Esophagus squamous epithelium (tissue), 4 donors: Measurements from ENCODE around the gene SCLY.

ENCODE experiments used
- POLR2A ChIP-seq, 4 donors: fragments of 450-650 bp; IDR thresholded peaks; one replicate each; pipeline ENCODE4 v1.6.1; 2017; ENCODE audit warnings: antibody characterized with exemption in 4 of 4, mild to moderate bottlenecking in 4 of 4, moderate library complexity in 3 of 4
- TF ChIP-seq, protein P1 (sequence below), 6 experiments: fragments of 450-650 bp in 4 of 6; fragments of 200-600 bp in 2 of 6; sonication (generic) in 2 of 6; IDR thresholded peaks; one replicate each; pipeline ENCODE4 v1.5.1; 2016 to 2019; ENCODE audit warnings: antibody characterized with exemption in 6 of 6, mild to moderate bottlenecking in 4 of 6, moderate library complexity in 4 of 6

DNA sequence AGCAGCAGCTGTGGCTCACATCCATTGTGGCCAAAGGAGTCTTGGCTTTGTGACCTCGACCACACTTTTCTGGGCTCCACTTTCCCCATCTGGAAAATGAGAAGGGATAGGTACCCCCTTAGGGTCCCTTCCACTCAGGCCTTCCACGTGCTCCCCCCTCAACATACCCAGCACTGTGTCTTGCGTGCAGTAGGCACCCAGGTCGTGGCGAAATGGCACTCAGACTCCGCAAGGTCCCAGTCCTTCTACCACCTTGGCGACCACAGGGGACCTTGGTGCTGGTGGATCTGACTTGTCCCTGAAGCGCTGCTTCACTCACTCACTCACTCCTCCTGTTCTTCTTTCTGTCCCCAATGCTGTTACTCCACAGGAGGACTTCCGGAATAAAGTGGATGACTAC, 19.9 kb upstream of the SCLY start:
- TF ChIP-seq, protein P1, sequence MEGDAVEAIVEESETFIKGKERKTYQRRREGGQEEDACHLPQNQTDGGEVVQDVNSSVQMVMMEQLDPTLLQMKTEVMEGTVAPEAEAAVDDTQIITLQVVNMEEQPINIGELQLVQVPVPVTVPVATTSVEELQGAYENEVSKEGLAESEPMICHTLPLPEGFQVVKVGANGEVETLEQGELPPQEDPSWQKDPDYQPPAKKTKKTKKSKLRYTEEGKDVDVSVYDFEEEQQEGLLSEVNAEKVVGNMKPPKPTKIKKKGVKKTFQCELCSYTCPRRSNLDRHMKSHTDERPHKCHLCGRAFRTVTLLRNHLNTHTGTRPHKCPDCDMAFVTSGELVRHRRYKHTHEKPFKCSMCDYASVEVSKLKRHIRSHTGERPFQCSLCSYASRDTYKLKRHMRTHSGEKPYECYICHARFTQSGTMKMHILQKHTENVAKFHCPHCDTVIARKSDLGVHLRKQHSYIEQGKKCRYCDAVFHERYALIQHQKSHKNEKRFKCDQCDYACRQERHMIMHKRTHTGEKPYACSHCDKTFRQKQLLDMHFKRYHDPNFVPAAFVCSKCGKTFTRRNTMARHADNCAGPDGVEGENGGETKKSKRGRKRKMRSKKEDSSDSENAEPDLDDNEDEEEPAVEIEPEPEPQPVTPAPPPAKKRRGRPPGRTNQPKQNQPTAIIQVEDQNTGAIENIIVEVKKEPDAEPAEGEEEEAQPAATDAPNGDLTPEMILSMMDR (IDR thresholded peaks at IDR 0.05): no peak
- TF ChIP-seq POLR2A (IDR thresholded peaks at IDR 0.05): no peak
